Right cardiac atrium (tissue), 5 donors: ENCODE results near the gene MED22. TPM values are rescaled to one million over a fixed set of nuclear protein-coding genes. Genes with fewer than 3 reads are reported as not detected.
A peak's percentile ranks its signal among the peaks of the same experiment; 100 is the strongest.

ENCODE experiments used
- ATAC-seq, 2 donors: fragments of 200-7000 bp; cut with Tn5 transposase; one replicate each; pipeline versions ENCODE4 v1.8.0 to v1.9.1; 2020; ENCODE audit warnings: moderate library complexity in 2 of 2, mild to moderate bottlenecking in 1 of 2
- DNase-seq, 3 donors: peaks; one replicate each; pipeline ENCODE4 v3.0.0-alpha.2; 2020
- H3K27ac ChIP-seq: one replicate; pipeline ENCODE4 v1.5.1; 2013; ENCODE audit warnings: mild to moderate bottlenecking, low read length, control low read depth, moderate library complexity
- H3K27me3 ChIP-seq: one replicate; pipeline ENCODE4 v1.6.1; 2013; ENCODE audit not compliant: control insufficient read depth, insufficient read depth
- H3K4me1 ChIP-seq: one replicate; pipeline ENCODE4 v1.6.1; 2013; ENCODE audit warnings: low read length; ENCODE audit not compliant: control insufficient read depth, insufficient read depth
- H3K4me3 ChIP-seq: one replicate; pipeline ENCODE4 v1.5.1; 2013; ENCODE audit warnings: low read length, control low read depth
- H3K9me3 ChIP-seq: one replicate; pipeline ENCODE4 v1.6.1; 2013; ENCODE audit warnings: low read length; ENCODE audit not compliant: control insufficient read depth
- WGBS: extraction: QIAGEN DNeasy Blood & Tissue Kit; methylation state at CpG from one replicate; pipeline ENCODE4 v1.1.7; 2013; 5-methylcytosine and 5-hydroxymethylcytosine counted together
- intact Hi-C, 4 donors: fragments of 100-400 bp; cut with DNase I; formaldehyde crosslinking; loops; one replicate each; pipeline versions ENCODE4 v1.11.0 to v1.14.0; 2022 to 2023
- polyA plus RNA-seq: library from polyadenylated mRNA; stranded (reverse); fragments of 200-250 nt; gene quantifications from one replicate; pipeline ENCODE4 v1.2.3, GENCODE V29; 2013
- total RNA-seq, 4 donors: library from RNA; stranded (reverse); fragmentation: NEBNext Ultra II Directional; extraction: Animal tissue kit (Norgen Biotek cat#: 25700); gene quantifications; one replicate each; pipeline ENCODE4 v1.2.1, GENCODE V29; 2021
- donor health status: healthy with polysubstance abuse.
- donor health status: DM: no; HTN: yes; CAD: no.
- donor health status: DM: no; HTN: no; CAD: no.
- donor health status: DM: no; HTN: yes; CAD: no; lungs with severe emphysema.
- donor health status: DM: yes; HTN: yes; CAD: no.

The MED22 gene
- total and polyA plus RNA-seq, 5 donors, result 15.2 to 22.7 (median 19.9) TPM

DNA sequence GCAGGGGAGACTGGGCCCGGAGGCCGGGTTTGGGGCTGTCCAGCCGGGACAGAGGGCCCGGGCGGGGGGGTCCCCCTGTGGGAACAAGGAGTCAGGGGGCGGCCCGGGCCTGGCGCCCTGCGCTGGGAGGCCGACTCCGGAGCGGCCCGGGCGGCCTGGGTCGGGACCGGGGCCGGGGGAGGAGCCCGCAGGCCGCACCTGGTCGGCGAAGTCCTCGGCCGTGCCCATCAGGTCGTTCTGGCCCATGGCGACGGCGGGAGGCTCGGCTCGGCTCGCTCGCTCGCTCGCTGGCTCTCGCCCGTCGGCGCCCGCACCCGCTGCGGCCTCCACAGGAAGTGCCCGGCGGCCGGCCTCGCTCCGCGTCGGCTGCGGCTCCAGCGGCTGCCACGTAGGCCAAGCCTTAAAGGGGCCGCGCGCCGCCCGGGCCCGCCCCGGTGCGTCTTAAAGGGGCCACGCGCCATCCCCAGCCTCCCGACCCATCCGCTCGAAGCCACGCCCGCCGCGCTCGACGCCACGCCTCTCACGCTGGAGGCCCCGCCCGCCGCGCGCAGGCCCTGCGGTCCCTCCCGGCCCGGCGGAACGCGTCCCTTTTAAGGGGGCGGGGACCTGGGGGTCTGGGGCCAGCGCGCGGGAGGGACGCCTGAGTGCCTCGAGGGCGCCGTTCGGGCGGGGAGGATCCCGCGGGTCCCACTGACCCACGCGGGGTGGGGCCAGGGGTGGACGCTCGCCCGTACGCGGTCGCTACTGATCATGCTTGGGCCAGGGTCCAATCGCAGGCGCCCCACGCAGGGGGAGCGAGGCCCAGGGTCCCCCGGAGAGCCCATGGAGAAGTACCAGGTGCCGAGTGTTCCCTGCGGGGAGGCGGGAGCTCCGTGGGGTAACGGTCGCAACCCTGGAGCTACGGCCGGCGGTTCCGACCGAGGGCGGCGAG lies 28.1 kb upstream of the MED22 start, which contains the start of the genes STKLD1 and SURF4:
STKLD1 (plus strand) TSS at position 643 of the 931 bp plus-strand sequence; CDS start at position 751, 108 bp downstream.
SURF4 (minus strand) TSS at position 337 of the 931 bp plus-strand sequence; CDS start at position 246, 91 bp downstream.
- peak within 1 kb of the TSS; percentile 97 for H3K4me3 ChIP-seq
- DNase-seq (peak; percentile 96 to 99 (median 99)), ATAC-seq (peak; percentile 97 to 98)
- H3K27ac ChIP-seq, result peak within 1 kb of the TSS; percentile 77
- H3K4me1 ChIP-seq, result peaks cover 15% of the 10 kb centered on the region
- intact Hi-C loops, result no loop called here
- no peaks in the 10 kb centered on the region for H3K9me3 ChIP-seq
- under 1% methylated on average over 120 of the region's 120 CpGs for WGBS
- H3K27me3 ChIP-seq, result no peaks in the 10 kb centered on the region

DNA sequence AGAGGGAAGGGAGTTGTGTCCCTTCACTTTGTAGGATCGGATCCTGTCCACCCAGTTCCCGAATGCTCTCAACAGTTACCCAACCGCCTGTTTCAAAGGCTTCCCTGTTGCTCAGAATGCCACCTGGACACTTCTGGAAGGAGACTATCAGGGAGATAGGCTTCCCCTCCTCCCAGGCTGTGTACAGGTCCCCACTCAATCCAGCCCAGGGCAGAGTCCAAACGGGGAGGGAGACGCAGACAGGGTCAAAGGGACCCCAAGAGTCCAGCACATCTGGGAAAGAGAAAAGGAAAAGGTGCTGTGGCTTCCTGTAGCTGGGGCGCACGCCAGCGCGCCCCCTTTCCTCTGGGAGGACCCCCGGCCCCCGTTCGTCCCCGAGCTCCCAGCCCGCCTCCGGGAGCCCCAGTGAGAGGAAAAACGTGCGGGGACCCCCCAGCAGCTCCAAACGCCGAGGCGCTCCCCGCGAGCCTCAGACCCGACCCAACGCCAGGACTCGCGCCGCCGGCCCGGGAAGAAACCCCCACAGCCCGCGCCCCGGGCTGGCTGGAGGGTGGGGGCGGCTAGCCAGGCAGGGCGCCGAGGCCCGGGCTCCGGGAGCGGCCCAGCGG lies 27.3 kb upstream of the MED22 start:
- Histone ChIP-seq H3K27me3 (no peaks in the 10 kb centered on the region), H3K4me1 (peaks cover 19% of the 10 kb centered on the region), H3K27ac (peak overlapping the region; percentile 77), H3K9me3 (no peaks in the 10 kb centered on the region), H3K4me3 (peak overlapping the region; percentile 97)
- DNase-seq (peak in 2 of 3 donors; percentile 45 to 66), ATAC-seq (peak in 1 of 2 donors; percentile 2)
- under 1% methylated on average over 39 of the region's 39 CpGs for WGBS
- intact Hi-C loops, result no loop called here

DNA sequence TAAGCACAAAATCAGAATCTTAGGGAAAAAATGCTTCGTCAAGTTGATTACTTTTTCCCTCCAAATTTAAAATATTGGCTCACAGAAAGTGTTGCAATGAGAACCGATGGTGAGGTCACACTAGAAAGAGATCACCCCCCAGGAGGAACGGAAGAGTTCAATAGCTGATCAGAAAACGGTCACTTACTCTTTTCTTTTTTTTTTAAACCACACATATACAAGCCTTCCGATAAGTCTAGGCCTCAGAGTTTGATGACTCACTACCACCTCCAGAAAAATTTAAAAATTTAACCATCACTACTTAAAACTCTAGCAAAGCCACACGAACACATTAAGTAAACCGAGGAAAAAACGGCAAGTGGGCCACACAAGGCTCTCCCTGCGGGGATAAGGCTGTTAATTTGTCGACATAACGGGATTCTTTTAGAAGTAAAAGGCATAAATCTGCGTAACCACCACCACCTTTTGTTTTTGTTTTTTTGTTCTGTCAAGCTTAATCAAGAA lies 26.7 kb upstream of the MED22 start:
- WGBS, result 14% methylated on average over 12 of the region's 12 CpGs
- no peak for ATAC-seq
- peaks cover 19% of the 10 kb centered on the region for H3K4me1 ChIP-seq
- intact Hi-C loops, result no loop called here
- no peaks in the 10 kb centered on the region for H3K27me3 ChIP-seq
- no peak for DNase-seq
- H3K27ac ChIP-seq, result no peak overlapping the region
- peak overlapping the region; percentile 97 for H3K4me3 ChIP-seq
- H3K9me3 ChIP-seq, result no peaks in the 10 kb centered on the region

DNA sequence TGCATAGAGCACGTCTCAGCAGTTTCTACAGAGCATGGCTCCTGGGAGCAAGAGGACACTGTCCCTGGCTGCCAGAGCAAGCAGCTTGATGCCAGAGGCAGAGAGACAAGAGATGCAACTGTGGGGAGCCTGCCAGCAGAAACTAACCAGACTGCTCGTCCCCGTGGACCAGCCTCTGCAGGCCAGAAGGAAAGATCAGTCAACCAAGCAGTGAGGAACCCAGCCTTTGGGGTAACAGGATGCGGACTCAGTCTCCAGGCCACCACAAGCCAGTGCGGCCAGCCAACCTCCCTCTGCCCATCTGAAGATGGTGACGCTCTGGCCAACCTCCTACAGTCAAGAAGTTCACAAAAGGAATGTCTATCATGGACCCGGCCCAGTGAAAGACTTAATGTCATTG lies 24.2 kb upstream of the MED22 start:
- WGBS, result 59% methylated on average over 7 of the region's 7 CpGs
- no peak overlapping the region for H3K27ac ChIP-seq
- intact Hi-C loops, result no loop called here
- peaks cover 27% of the 10 kb centered on the region for H3K4me1 ChIP-seq
- ATAC-seq (no peak), DNase-seq (peak in 2 of 3 donors; percentile 64 to 66)
- H3K9me3 ChIP-seq, result no peaks in the 10 kb centered on the region
- no peak overlapping the region for H3K4me3 ChIP-seq
- H3K27me3 ChIP-seq, result no peaks in the 10 kb centered on the region

DNA sequence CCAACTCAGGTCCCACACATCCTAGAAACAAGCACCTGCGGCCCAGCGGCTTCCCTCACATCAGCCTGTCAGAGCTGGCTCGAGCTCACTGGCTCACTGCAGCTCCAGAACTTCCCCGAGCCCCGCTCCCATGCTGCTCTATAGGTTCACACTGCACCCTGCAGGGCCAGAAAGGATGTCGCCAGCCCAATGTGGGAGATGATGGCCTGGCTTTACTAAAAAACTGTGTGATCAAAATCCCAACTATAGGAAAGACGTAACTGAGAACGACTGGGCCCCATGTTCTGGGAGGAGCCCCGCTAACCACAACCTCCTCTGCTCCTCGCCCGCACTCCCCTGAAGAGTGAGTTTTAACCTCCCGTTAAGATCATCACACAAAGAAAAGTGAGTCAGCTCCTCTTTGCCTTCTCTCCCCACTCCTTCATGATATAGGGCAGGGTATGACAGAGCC lies 23.4 kb upstream of the MED22 start:
- H3K9me3 ChIP-seq, result no peaks in the 10 kb centered on the region
- H3K27ac ChIP-seq, result peak overlapping the region; percentile 10
- H3K27me3 ChIP-seq, result no peaks in the 10 kb centered on the region
- H3K4me3 ChIP-seq, result no peak overlapping the region
- intact Hi-C loops, result no loop called here
- DNase-seq, result peak in 1 of 3 donors; percentile 42
- 61% methylated on average over 12 of the region's 12 CpGs for WGBS
- ATAC-seq, result no peak
- peaks cover 27% of the 10 kb centered on the region for H3K4me1 ChIP-seq

DNA sequence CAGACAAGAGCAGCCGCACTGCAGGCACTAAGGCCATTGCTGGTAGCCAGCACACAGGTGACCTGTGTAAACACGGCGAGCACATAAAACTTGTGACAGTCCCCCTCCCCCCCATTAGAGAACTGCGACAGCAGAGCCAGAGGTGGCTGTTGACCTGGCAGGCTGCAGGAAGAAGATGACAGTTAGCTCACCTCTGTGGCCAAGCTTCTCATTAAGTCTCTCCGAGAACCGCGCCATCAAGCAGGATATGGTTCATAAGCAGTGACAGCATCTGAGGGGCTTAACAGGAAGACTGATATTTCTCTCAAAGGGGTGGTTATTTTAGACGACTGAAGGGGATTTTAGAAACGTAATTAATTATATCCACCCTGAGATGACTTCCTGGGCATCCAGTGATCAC lies 22.8 kb upstream of the MED22 start:
- H3K4me1 ChIP-seq, result peaks cover 27% of the 10 kb centered on the region
- DNase-seq (peak in 1 of 3 donors; percentile 25), ATAC-seq (no peak)
- intact Hi-C loops, result no loop called here
- no peak overlapping the region for H3K27ac ChIP-seq
- no peaks in the 10 kb centered on the region for H3K27me3 ChIP-seq
- no peak overlapping the region for H3K4me3 ChIP-seq
- H3K9me3 ChIP-seq, result no peaks in the 10 kb centered on the region
- 70% methylated on average over 9 of the region's 9 CpGs for WGBS

DNA sequence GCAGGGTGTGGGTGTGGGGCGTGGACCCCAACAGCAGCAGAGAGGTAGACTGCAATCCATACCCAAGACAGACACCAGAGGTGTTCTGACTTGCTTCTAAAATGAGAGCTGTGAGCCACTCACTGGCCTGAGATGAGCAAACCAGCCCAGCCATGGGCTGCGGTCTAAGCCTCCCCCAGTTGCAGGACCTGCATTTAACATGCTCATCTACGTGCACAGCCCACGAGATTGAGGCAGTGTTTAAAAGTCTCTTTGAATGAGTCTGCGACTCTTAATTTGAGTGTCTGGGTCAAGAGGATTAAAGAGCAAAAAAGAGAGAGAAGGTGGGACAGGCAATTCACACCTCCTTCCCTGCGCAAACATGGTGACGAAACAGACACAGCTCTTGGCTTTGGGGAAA lies 22.0 kb upstream of the MED22 start:
- ATAC-seq (no peak), DNase-seq (peak in 1 of 3 donors; percentile 25)
- Histone ChIP-seq H3K4me1 (peaks cover 27% of the 10 kb centered on the region), H3K27me3 (no peaks in the 10 kb centered on the region), H3K9me3 (no peaks in the 10 kb centered on the region), H3K27ac (no peak overlapping the region), H3K4me3 (no peak overlapping the region)
- 86% methylated on average over 7 of the region's 7 CpGs for WGBS
- intact Hi-C loops, result no loop called here

DNA sequence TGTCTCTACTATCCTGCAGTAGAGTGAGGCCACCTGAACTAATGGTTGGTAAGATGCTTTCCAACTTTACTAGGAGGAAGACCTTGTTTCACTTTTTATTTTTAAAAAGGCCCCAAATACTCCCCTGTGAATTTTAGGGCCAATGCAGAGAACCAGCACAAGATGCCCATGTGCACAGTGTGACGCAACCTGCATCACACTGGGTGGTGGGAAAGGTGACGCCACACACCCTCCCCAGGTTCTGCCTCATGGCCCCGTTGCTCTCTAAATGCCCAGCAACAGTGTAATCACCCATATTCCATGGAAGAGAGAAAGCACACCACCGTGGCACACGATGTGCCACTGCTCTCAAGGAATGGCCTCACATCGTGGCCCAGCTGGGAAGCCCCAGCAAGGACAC lies 21.5 kb upstream of the MED22 start:
- DNase-seq, result no peak
- Histone ChIP-seq H3K27me3 (no peaks in the 10 kb centered on the region), H3K9me3 (no peaks in the 10 kb centered on the region), H3K27ac (no peak overlapping the region), H3K4me1 (peaks cover 27% of the 10 kb centered on the region), H3K4me3 (no peak overlapping the region)
- ATAC-seq, result no peak
- 80% methylated on average over 6 of the region's 6 CpGs for WGBS
- intact Hi-C loops, result no loop called here

DNA sequence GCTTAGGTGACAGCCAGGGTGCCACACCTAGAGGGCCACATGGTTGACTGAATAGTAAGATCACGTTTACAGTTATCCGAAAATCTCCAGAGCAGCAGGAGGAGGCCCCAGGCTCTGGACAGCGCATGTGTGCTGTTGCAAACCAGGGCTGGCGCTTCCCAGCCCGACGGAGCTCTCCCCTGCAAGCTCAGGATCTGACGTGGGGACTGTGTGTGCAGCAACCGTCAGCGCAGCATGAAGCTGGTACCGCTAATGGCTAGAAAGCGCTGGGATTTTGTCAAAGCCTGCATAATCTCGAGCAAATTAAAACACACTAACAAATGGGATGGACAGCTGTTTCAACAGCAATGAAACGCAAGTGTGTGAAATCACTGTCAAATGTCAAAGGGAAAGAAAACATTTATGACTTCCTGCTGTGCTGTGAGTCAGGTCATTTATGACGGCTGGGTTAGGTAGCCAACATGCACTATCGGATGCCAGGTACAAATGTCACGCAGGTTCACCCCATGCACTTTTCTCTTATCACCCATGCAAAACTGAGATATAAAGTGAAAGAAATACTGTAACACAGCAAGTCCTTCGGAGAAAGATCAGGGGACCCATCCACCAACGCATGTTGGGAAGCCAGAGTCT lies 20.4 kb upstream of the MED22 start:
- intact Hi-C loops, result no loop called here
- Histone ChIP-seq H3K27ac (no peak overlapping the region), H3K4me1 (peaks cover 27% of the 10 kb centered on the region), H3K9me3 (no peaks in the 10 kb centered on the region), H3K27me3 (no peaks in the 10 kb centered on the region), H3K4me3 (no peak overlapping the region)
- peak in 1 of 3 donors; percentile 28 for DNase-seq
- ATAC-seq, result peak in 1 of 2 donors; percentile 7
- WGBS, result 64% methylated on average over 18 of the region's 18 CpGs

DNA sequence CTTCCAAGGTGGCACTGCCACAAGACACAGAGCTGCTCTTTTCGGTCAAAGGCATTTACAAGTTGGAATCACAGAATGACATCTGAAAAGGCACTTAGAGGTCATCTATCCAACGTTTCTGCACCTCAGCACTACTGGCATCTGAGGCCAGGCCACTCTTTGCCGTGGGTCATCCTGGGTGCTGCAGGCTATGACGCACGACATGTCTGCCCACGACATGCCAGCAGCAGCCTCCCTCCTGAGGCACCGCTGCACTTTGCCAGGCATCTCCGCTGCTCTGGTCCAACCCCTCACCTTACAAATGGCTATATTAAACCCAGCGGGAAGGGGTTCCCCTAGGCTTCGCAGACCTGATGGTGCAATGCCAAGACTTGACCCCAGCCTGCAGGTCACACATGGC lies 19.8 kb upstream of the MED22 start:
- DNase-seq (peak in 1 of 3 donors; percentile 37), ATAC-seq (peak in 1 of 2 donors; percentile 19)
- H3K27ac ChIP-seq, result no peak overlapping the region
- 77% methylated on average over 10 of the region's 10 CpGs for WGBS
- H3K9me3 ChIP-seq, result no peaks in the 10 kb centered on the region
- intact Hi-C loops, result no loop called here
- no peak overlapping the region for H3K4me3 ChIP-seq
- no peaks in the 10 kb centered on the region for H3K27me3 ChIP-seq
- peaks cover 24% of the 10 kb centered on the region for H3K4me1 ChIP-seq
